Stimulated activated CD4-positive, alpha-beta T cell treated with anti-CD3 and anti-CD28 coated beads, Interleukin-1b, Interleukin-23, amount 100 ng/mL, for 4 hours (primary cell): Measurements from ENCODE around the gene IGFL2.
"Not testable (repeated sequence)": the region's sequence is repeated elsewhere in the genome, so short reads cannot be mapped to it uniquely, and the experiment has no call there.

ENCODE experiments used
- DNase-seq, 2 donors: peaks; one replicate each; pipeline ENCODE4 v3.0.0-alpha.2; 2020; ENCODE audit warnings: low read depth in 2 of 2

IGFL2 gene

GRCh38 chr19:46147791-46148288, at the start of gene IGFL2:
TSS of gene IGFL2 (plus strand) at chr19:46148238. CDS start at chr19:46148279, 41 bp downstream.
- no peak for DNase-seq

GRCh38 chr19:46100344-46100743, 47.7 kb upstream of the IGFL2 start:
- DNase-seq = no peak

- no peak for DNase-seq
These were observed 46.7 kb upstream of the IGFL2 start for GRCh38 chr19:46101293-46101692.

GRCh38 chr19:46102333-46102732, 45.7 kb upstream of the IGFL2 start:
- DNase-seq = not testable (repeated sequence)

- no peak for DNase-seq
These were observed 40.7 kb upstream of the IGFL2 start for GRCh38 chr19:46107371-46107770.

GRCh38 chr19:46109876-46110275, 38.2 kb upstream of the IGFL2 start:
- DNase-seq = no peak

GRCh38 chr19:46111376-46111775, 36.7 kb upstream of the IGFL2 start:
- no peak for DNase-seq

GRCh38 chr19:46112527-46112926, 35.5 kb upstream of the IGFL2 start:
- no peak for DNase-seq

GRCh38 chr19:46113726-46114125, 34.3 kb upstream of the IGFL2 start:
- no peak for DNase-seq

GRCh38 chr19:46115396-46116106, 32.5 kb upstream of the IGFL2 start:
- peak in 1 of 2 donors; percentile 14 for DNase-seq

- no peak for DNase-seq
These were observed 31.9 kb upstream of the IGFL2 start for GRCh38 chr19:46116121-46116520.

GRCh38 chr19:46118136-46118535, 29.9 kb upstream of the IGFL2 start:
- DNase-seq = no peak

- DNase-seq = no peak
These were observed 23.4 kb upstream of the IGFL2 start, which contains the start of gene IGFL3 for GRCh38 chr19:46124638-46125115. TSS of gene IGFL3 (minus strand) at chr19:46124688. CDS start at chr19:46124649, 39 bp downstream.

GRCh38 chr19:46125447-46125846, 22.6 kb upstream of the IGFL2 start:
- no peak for DNase-seq

GRCh38 chr19:46126086-46126580, 21.9 kb upstream of the IGFL2 start:
- no peak for DNase-seq

- DNase-seq = no peak
These were observed 16.4 kb upstream of the IGFL2 start for GRCh38 chr19:46131485-46132143.

- DNase-seq = no peak
These were observed 15.4 kb upstream of the IGFL2 start for GRCh38 chr19:46132508-46133100.

GRCh38 chr19:46133101-46133627, 14.9 kb upstream of the IGFL2 start:
- DNase-seq = no peak

GRCh38 chr19:46133777-46134241, 14.2 kb upstream of the IGFL2 start:
- no peak for DNase-seq

- no peak for DNase-seq
These were observed 13.5 kb upstream of the IGFL2 start for GRCh38 chr19:46134527-46134926.

GRCh38 chr19:46137915-46138473, 10.0 kb upstream of the IGFL2 start:
- no peak for DNase-seq

GRCh38 chr19:46141421-46141820, 6.6 kb upstream of the IGFL2 start:
- DNase-seq = no peak
